Endometrium (tissue), 2 donors: ENCODE results near the gene FRAS1.
"Not testable (repeated sequence)": the region's sequence is repeated elsewhere in the genome, so short reads cannot be mapped to it uniquely, and the experiment has no call there.

Source experiments
- FAIRE-seq: peaks from 2 replicates; lab custom pipeline; 2012; peaks lifted over from hg19 to GRCh38; lab: Jason Lieb, UNC
- donor health status: control.
- donor health status: control.

FRAS1 gene

GRCh38 chr4:78057600-78058550 is 752 bp downstream of the FRAS1 start:
- no peak for FAIRE-seq

- no peak for FAIRE-seq
These were observed 1.7 kb downstream of the FRAS1 start for GRCh38 chr4:78058591-78059523.

GRCh38 chr4:78059524-78059889 is 2.4 kb downstream of the FRAS1 start:
- no peak for FAIRE-seq

- FAIRE-seq = no peak
These were observed 2.8 kb downstream of the FRAS1 start for GRCh38 chr4:78059938-78060337.

- no peak for FAIRE-seq
These were observed 4.9 kb downstream of the FRAS1 start for GRCh38 chr4:78061939-78062570.

GRCh38 chr4:78065508-78066192 is 8.5 kb downstream of the FRAS1 start:
- FAIRE-seq = peak; percentile 93

- FAIRE-seq = no peak
These were observed 11.4 kb downstream of the FRAS1 start for GRCh38 chr4:78068481-78068880.

- no peak for FAIRE-seq
These were observed 12.2 kb downstream of the FRAS1 start for GRCh38 chr4:78069319-78069718.

- FAIRE-seq = no peak
These were observed 12.7 kb downstream of the FRAS1 start for GRCh38 chr4:78069859-78070258.

- FAIRE-seq = no peak
These were observed 13.7 kb downstream of the FRAS1 start for GRCh38 chr4:78070731-78071282.

- no peak for FAIRE-seq
These were observed 17.6 kb downstream of the FRAS1 start for GRCh38 chr4:78074759-78075158.

GRCh38 chr4:78075986-78076385 is 18.9 kb downstream of the FRAS1 start:
- FAIRE-seq = no peak

GRCh38 chr4:78078101-78078500 is 21.0 kb downstream of the FRAS1 start:
- FAIRE-seq = no peak

GRCh38 chr4:78079726-78080430 is 22.8 kb downstream of the FRAS1 start:
- FAIRE-seq = no peak

- no peak for FAIRE-seq
These were observed 24.4 kb downstream of the FRAS1 start for GRCh38 chr4:78081541-78081940.

GRCh38 chr4:78083035-78083434 is 25.9 kb downstream of the FRAS1 start:
- no peak for FAIRE-seq

- FAIRE-seq = no peak
These were observed 34.4 kb downstream of the FRAS1 start for GRCh38 chr4:78091534-78091933.

- FAIRE-seq = not testable (repeated sequence)
These were observed 35.2 kb downstream of the FRAS1 start for GRCh38 chr4:78092350-78092749.

GRCh38 chr4:78092850-78093249 is 35.7 kb downstream of the FRAS1 start:
- no peak for FAIRE-seq

- no peak for FAIRE-seq
These were observed 38.0 kb downstream of the FRAS1 start for GRCh38 chr4:78095081-78095480.

GRCh38 chr4:78099058-78099457 is 41.9 kb downstream of the FRAS1 start:
- no peak for FAIRE-seq
